ENCODE results near the gene PAPPA2.

PAPPA2 gene

GRCh38 chr1:176504848-176505553 is 42.0 kb downstream of the PAPPA2 start:
- H3K27ac ChIP-seq = no peak overlapping the region
- no peak for TF ChIP-seq ZFX (IDR thresholded peaks at IDR 0.05)
- TF ChIP-seq CTCF (conservative IDR thresholded peaks at IDR 0.05) = no peak

GRCh38 chr1:176512966-176513365 is 50.0 kb downstream of the PAPPA2 start:
- no peak overlapping the region for H3K27ac ChIP-seq
- no peak for TF ChIP-seq ZFX (IDR thresholded peaks at IDR 0.05)
- no peak for TF ChIP-seq CTCF (conservative IDR thresholded peaks at IDR 0.05)

- TF ChIP-seq CTCF (conservative IDR thresholded peaks at IDR 0.05) (no peak), ZFX (IDR thresholded peaks at IDR 0.05) (no peak)
- H3K27ac ChIP-seq = no peak overlapping the region
These were observed 52.3 kb downstream of the PAPPA2 start for GRCh38 chr1:176515310-176515709.

GRCh38 chr1:176517484-176517883 is 54.5 kb downstream of the PAPPA2 start:
- TF ChIP-seq ZFX (IDR thresholded peaks at IDR 0.05) = no peak
- no peak for TF ChIP-seq CTCF (conservative IDR thresholded peaks at IDR 0.05)
- no peak overlapping the region for H3K27ac ChIP-seq

- no peak for TF ChIP-seq ZFX (IDR thresholded peaks at IDR 0.05)
- TF ChIP-seq CTCF (conservative IDR thresholded peaks at IDR 0.05) = no peak
These were observed 58.2 kb downstream of the PAPPA2 start for GRCh38 chr1:176521211-176521610.

GRCh38 chr1:176522310-176522845 is 59.4 kb downstream of the PAPPA2 start:
- TF ChIP-seq CTCF (conservative IDR thresholded peaks at IDR 0.05) (no peak), ZFX (IDR thresholded peaks at IDR 0.05) (no peak)
- H3K27ac ChIP-seq = no peak overlapping the region

More at GRCh38 chr1:176521211-176521610, 58.2 kb downstream of the PAPPA2 start:
- no peak overlapping the region for H3K27ac ChIP-seq

- H3K27ac ChIP-seq = no peak overlapping the region
- TF ChIP-seq ZFX (IDR thresholded peaks at IDR 0.05) (no peak), CTCF (conservative IDR thresholded peaks at IDR 0.05) (no peak)
These were observed 66.6 kb downstream of the PAPPA2 start for GRCh38 chr1:176529395-176530090.
